GM21717 (cell line): ENCODE measurements around the gene ERI2.
"Not testable (repeated sequence)": the region's sequence is repeated elsewhere in the genome, so short reads cannot be mapped to it uniquely, and the experiment has no call there.

Source experiments
- ATAC-seq: cut with Tn5 transposase; IDR thresholded peaks from one replicate; pipeline ENCODE4 v1.9.1; 2021; ENCODE audit warnings: mild to moderate bottlenecking, moderate library complexity; ENCODE audit not compliant: unreplicated experiment

ERI2 gene

DNA sequence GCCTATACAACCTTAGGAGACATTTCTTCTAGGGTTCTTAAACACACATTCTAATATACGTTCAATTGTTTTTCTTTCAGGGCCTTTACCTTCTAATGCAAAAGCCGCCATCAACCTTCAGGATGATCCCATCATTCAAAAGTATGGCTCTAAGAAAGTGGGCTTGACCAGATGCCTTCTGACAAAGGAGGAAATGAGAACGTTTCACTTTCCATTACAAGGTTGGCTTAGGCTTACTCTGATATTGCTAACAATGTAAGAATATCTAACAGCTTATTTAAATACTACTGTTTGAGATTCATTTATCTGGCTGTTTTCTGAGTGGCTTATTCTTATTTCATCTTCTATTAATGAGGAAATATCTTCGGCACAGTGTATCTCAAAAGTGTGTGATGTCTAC lies 15.4 kb upstream of the ERI2 start:
- ATAC-seq: no peak

DNA sequence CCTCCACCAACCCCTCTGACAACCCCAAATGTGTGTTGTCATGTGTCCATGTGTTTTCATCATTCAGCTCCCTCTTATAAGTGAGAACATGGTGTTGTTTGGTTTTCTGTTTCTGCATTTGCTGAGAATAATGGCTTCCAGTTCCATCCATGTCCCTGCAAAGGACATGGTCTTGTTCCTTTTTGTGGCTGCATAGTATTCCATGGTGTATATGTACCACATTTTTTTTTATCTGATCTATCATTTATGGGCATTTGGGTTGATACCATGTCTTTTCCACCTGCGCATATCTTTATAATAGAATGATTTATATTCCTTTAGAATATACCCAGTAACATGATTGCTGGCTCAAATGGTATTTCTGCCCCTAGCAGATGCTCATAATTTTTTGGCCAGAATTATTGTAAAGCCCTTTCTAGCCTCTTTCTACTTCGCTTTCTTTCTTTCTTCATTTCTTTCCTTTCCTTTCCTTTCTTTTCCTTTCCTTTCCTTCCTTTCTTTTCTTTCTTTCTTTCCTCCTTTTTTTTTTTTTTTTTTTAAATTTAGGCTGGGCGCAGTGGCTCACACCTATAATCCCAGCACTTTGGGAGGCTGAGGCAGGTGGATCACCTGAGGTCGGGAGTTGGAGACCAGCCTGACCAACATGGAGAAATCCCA lies 12.8 kb upstream of the ERI2 start:
- ATAC-seq: no peak

- ATAC-seq: no peak
Observed at GRCh38 chr16:20814784-20815183, 8.5 kb upstream of the ERI2 start.

- no peak for ATAC-seq
Observed at GRCh38 chr16:20812510-20812909, 6.2 kb upstream of the ERI2 start.

GRCh38 chr16:20811889-20812439 lies 5.7 kb upstream of the ERI2 start:
- ATAC-seq: no peak

GRCh38 chr16:20807862-20808261 lies 1.6 kb upstream of the ERI2 start:
- ATAC-seq: no peak

DNA sequence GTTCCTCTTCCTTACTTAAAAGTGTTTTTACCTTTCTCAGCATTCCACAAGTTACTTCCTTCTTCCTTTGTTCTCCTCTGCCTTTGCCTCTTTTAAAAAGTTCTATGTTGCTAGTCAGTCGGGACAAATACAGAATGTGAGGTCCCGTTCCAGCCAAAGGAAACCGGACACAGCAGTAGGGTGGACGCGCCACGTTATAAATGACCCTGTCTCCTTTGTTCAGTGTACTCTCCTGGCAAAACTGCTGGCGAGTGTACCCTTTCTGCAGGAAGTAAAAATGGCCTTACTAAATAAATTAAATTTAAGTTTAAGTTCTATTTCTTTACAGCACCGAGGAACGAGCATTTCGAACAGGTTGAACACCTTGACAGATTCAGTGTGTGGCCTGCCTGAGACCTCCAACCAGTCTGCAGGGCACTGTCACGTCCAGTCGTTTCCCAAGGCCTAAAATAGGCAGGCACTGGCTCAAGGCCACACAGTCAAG lies 546 bp downstream of the ERI2 start:
- ATAC-seq: not testable (repeated sequence)

GRCh38 chr16:20803561-20804214 lies 2.6 kb downstream of the ERI2 start:
- ATAC-seq: no peak

GRCh38 chr16:20803192-20803560 lies 3.1 kb downstream of the ERI2 start:
- ATAC-seq: no peak

- no peak for ATAC-seq
Observed at GRCh38 chr16:20801278-20801677, 5.0 kb downstream of the ERI2 start.

GRCh38 chr16:20799599-20799998 lies 6.7 kb downstream of the ERI2 start:
- ATAC-seq: no peak

- no peak for ATAC-seq
Observed at GRCh38 chr16:20798364-20798763, 7.9 kb downstream of the ERI2 start.

DNA sequence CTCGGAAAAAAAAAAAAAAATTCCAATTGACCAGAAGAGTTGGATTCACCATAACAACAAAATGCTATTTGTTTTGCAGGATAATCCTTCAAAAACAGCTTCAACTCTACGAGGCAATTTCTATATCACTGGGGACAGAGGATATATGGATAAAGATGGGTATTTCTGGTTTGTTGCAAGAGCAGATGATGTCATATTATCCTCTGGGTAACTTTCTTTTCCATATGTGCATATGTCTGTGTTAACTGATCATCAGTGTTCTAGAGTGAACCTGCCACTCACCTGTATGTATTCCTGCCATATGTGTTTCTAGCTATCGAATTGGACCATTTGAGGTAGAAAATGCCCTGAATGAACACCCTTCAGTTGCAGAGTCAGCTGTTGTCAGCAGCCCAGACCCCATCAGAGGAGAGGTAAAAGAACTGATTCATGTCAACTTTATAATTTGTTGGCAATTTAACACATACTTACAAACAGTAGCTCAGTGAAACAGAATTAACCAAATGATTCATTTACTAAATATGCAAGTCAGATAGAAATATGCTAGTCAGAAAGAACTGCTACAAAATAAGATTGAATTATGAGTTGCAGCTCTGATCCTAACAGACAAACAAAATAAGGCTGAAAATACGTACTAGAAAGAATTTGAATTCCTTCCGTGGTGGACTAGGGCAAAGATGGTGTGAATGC lies 14.2 kb downstream of the ERI2 start:
- no peak for ATAC-seq

DNA sequence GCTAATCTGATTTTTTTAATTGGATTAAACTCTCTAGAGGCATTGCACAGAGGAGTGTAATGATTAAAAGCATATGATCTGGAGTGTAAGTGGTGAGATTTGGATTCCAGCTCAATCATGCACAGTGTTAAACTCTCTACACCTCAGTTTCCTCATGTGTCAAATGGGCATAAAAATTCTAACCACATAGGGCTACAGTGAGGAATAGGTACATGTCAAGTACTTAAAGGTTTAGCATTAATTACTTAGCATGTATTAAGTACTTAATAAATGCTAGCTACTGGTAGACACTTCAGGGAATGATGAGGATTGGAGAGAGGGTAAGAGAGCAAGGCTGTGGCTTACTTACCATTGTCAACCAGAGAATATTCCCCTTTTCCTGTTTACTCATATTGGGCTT lies 17.1 kb downstream of the ERI2 start:
- ATAC-seq: no peak

GRCh38 chr16:20784204-20784603 lies 22.1 kb downstream of the ERI2 start:
- no peak for ATAC-seq

- ATAC-seq: no peak
Observed at GRCh38 chr16:20782470-20782869, 23.8 kb downstream of the ERI2 start.

- no peak for ATAC-seq
Observed at GRCh38 chr16:20781697-20782096, 24.6 kb downstream of the ERI2 start.

GRCh38 chr16:20774703-20775362 lies 31.4 kb downstream of the ERI2 start:
- no peak for ATAC-seq

GRCh38 chr16:20773679-20774078 lies 32.6 kb downstream of the ERI2 start:
- no peak for ATAC-seq

- no peak for ATAC-seq
Observed at GRCh38 chr16:20768818-20769217, 37.5 kb downstream of the ERI2 start.

DNA sequence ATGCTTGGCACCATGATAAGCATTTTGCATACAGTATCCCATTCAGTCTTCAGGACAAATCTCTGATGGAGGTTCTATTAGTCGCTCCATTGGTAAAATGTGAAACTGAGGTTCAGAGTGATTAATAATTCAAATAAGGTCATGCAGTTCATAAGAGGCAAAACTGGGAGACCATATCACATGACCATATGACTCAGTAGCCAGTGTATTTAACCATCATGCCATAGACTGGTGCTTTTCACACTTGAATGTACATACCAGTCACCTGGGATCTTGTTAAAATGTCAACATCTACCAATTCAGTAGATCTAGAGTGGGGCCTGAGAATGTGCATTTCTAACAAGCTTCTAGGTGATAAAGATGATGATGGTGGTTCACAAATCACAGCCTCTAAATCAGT lies 38.2 kb downstream of the ERI2 start:
- ATAC-seq: no peak
